Activated CD8-positive, alpha-beta memory T cell treated with anti-CD3 and anti-CD28 coated beads for 24 hours (primary cell): ENCODE data around the gene PCSK6.
"Not testable (repeated sequence)": the region's sequence is repeated elsewhere in the genome, so short reads cannot be mapped to it uniquely, and the experiment has no call there.

Experiments
- DNase-seq: peaks from one replicate; pipeline ENCODE4 v3.0.0-alpha.2; 2020

PCSK6 gene

DNA sequence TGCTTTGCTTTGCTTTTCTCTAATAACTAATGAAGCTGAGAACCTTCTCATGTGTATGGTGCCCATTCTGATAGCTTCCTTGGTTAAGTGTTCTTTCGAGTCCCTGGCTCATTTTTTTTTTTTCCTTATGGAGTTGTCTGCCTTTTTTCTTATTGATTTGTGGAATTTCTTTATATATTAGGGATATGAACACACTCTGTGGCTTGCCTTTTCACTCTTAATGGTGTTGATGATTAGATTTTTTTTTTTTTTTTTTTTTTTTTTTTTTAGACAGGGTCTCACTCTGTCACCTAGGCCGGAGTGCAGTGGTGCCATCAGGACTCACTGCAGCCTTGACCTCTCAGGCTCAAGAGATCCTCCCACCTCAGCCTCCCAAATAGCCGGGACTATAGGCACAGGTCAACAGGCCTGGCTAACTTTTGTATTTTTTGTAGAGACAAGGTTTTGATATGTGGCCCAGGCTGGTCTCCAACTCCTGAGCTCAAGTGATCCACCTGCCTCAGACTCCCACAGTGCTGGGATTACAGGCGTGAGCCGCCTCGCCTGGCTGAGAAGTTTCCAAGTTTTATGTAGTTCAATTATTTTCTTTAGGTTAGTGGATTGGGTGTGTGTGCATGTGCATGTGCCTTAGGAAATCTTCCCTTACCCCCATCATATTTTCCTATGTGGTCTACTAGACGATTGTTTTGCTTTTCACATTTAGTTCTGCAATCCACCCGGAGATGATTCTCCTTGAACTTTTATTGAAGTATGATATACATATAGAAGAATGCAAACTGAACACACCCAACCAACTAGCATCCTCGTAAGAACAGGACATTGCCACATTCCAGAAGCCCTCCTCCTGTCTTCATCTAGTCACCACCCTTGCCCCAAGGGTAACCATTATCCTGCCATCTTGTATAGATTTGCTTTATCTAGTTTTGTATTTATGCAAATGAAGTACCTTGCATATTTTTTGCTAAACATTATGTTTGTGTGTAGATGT, 192.8 kb downstream of the PCSK6 start:
- DNase-seq, result no peak

DNA sequence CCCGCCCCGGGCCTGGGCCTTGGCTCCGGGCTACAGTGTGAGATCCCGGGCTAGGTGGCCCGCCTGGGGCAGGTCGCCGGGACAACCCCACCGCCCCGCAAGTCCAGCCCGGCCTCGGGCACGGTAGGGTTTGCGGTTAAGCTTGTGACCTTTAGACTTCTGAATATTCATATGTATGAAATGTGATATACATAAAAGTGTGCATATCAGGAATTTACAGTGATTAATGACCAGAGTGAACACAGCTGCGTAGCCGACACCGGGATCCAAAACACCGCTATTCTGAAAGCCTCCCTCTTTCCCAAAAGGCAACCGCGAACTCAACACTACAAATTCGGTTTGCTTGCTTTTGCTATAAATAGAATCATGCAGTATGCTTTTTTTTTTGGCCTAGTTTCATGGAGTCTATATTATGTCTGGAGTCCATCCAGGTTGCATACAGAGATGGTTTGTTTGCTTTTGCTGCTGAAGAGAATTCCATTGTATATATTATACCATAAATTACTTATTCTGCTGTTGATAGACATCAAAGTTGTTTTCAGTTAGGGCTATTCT, 193.8 kb downstream of the PCSK6 start:
- DNase-seq, result no peak

DNA sequence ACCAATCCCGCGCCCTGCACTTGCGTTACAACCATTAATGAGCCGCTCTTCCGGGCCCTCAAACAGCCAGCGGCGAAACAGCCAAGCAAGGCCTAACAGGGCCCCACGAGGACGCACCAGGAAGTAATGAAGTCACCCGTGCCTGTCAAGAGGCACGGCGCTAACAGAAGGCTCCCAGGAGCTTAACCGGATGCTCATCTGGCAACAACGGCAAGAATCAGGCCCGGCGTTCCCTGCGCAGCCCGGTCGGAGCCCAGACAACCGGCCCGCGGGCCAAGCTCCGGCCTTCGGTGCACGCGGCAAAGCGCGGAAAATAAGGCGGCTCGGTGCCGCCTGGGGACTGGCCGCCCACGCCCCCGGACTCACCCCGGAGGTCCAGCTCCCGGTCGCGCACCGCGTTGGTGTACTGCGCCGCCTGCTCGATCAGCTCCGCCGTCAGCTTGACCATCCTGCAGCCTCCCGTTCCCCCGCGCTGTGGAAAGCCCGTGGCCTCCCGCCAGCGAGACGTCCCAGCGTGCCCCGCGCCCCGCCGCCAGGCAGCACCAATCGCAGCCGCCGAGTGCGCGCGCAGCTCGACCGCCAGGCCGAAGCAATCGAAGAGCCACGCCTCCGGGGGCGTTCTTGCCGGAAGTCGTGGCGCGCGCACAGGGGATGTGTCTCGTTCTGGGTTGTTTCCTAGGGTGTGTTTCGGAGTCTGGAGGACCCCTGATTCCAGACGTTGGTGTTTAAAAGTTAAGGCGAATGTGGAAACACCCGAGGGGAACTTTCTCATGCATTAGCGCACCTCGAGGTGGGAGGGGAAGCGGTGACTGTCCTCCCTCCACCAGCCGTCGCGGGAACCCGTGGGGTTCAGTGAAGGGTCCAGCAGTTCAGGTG, 194.5 kb downstream of the PCSK6 start, which contains the start of gene SNRPA1:
Gene SNRPA1, minus strand, starts transcription at position 518 of the 876 bp plus-strand sequence. Its CDS starts 70 bp downstream, at position 448.
- DNase-seq, result peak; percentile 99

DNA sequence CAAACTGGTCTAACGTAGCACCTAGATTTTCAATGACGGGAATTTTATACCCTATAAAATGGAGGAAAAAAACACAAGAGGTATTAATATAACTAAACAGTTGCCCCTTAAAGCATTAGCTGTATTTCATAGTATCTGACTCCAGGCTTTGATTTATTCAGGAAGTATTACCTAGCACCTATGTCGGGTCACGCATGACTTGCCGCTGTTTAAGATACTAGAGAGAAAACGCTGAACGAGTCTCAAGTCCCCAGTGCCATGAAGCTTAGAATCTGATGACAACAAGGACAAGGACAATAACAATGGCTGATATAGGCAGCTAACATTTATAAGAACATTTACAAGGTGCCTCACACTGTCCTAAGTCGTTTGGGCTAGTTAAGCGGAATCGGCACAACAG, 196.4 kb downstream of the PCSK6 start:
- no peak for DNase-seq

DNA sequence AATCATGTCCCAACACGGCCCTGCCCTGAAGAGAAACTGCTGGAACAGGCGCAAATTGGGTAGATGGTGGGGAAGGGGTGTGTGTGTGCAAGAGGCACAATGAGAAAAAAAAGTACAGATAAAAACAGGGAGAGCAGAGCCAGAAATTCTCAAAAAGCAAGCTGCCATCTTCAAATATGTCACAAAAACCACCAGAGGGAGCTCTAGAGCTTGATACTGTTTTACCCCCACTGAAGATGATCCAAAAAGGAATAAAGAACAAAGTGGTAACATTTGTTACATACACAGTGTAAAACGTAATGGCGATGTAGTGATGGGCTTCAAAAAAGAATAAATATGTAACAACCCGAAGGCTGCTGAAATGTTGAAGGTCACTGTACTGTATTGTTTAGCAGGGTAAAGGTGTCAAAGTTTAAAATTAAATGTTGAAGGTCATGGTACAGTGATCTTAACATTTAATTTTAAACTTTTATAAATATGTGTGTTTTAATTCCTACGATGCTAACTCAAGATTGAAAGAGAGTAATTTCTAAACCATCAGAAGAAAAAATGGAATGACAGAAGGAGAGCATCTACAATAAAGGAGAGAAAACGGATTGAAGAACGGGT, 200.5 kb downstream of the PCSK6 start:
- no peak for DNase-seq

DNA sequence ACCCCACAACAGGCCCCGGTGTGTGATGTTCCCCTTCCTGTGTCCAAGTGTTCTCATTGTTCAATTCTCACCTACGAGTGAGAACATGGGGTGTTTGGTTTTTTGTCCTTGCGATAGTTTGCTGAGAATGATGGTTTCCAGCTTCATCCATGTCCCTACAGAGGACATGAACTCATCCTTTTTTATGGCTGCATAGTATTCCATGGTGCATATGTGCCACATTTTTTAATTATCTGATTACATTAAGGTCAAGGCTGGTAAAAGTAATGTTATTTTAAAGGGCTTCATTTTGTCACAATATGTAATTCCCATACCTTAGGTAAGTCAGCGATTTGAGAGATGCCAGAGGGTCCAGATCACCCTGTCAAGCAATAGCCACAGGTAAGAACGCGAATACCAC, 202.2 kb downstream of the PCSK6 start:
- not testable (repeated sequence) for DNase-seq

DNA sequence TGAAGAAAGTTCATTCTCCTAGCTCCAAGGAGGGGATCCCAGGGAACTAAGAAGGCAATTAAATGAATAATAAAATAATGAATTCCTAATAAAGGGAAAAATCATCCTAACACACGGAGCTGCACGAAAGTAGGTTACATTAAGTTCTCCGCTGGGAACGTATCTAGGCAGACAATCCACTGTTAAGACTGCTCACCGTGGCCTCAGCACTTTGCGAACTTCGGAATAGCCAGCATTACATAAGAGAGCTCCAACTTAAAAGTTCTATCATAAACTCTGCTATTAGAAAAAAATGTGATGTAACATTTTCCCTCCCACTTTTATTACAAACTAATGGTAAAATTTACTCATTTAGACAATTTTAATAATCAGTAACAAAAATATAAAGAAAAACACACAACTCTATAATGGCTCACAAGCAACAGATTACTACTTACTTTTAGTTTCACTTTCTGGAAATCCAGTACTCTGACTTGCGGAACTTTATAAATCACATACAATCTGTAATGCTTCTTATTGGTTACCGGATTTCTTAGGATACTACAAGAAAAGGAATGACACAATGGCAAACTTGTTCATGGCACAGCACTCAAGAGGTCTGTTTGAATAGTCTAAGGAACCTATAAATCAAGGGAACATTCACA, 202.9 kb downstream of the PCSK6 start:
- DNase-seq, result no peak

DNA sequence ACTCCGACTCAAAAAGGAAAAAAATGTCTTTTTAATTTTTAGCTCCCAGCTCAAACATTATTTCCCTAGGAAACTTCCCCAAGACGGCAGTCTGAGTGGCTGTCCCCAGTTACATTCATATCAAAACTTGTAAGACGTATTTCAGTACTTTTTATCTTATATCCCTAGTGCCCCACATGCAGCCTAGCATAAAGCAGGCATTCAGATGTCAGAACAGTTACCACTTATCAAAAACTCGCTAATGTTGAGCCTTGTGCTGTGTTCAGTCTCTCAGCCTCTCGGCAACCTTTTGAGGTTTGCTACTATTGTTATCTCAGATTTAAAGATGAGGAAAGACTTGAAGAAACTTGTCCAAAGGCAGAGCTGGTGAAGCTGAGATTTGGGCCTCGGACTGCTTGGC, 205.6 kb downstream of the PCSK6 start:
- DNase-seq, result no peak

DNA sequence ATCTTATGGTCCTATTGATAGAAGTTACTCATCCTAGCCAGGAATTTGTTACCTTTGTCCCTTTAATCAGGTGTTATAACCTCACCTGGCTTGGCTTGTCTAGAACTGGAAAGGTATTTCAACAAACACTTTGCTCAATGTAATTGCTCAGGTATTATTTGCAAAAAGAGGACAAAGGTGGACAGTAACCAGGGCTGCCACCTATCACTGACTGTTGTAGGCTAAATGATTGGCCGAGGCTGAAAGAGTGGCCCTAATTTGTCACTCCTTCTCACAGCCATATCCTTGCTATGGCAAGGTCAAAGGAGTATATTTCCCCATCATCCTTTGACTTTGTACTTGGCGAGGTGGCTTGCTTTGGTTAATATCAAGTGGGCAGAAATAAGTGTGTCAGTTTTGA, 209.5 kb downstream of the PCSK6 start:
- no peak for DNase-seq

DNA sequence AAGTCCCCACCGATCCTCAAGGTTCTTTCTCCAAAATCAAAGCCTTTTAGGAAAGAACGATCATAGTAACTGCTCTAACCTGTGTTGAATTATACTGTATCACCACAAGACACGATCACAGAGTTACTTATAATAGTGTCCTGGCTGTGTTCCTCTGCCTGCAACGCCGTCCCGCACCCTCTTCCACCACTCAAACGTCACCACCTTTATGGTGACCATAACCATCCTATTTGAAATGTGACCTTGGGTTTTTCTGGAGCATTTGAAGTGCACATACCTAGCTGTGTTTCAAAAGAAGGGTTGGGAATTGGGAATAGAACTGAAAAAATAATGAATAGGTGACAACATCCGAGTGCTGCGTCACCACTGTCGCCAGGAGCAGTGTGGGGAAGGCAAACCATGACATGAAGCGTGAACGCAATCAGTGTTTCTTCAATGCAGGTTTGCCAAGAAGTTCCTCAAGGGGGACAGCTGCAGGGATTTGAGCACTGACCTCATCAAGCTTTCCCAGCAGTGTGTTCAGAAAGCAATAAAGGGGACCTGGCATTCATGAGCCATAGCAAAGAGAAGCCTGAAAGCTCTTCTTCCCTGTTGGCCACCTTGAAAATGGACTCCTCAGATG, 211.5 kb downstream of the PCSK6 start:
- no peak for DNase-seq

DNA sequence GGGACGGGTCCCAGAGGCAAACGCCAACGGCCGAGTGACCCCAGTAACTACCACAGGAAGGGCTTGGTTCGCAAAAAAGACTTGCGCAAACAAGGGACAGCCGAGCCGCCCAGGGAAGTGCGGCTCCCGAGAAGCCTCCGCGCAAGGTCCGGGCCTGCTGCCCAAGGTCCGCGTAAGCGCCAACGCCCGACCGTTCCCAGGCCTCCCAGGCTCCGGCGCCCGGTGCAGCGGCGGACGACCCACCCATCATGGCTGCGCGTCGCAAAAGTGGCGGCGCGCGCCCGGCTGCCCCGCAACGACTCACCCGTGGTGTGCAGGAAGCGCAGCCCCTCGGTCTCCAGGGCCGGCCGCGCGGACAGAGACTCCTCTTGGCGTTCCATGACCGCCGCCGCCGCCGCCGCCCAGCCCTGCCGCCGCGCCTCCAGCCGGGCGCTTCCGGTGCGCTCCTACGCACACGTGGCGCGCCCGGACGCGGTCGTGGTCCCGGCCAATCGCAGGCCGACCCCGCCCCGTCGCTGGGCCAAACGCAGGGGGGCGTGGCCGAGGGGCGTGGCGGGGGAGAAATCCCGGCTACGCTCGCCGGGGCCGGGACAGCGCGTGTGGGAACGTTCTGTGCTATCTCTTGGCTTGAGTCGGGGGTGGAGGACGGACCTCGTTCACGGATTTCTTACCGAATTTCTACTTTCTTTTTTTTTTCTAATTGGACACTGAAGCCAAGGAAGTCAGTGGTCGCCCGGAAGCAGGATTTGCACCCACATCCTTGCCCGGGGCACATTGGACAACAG, 212.3 kb downstream of the PCSK6 start, which contains the start of gene SELENOS:
Gene SELENOS, minus strand, starts transcription at position 448 of the 785 bp plus-strand sequence. Its CDS starts 68 bp downstream, at position 380.
- peak; percentile 94 for DNase-seq

DNA sequence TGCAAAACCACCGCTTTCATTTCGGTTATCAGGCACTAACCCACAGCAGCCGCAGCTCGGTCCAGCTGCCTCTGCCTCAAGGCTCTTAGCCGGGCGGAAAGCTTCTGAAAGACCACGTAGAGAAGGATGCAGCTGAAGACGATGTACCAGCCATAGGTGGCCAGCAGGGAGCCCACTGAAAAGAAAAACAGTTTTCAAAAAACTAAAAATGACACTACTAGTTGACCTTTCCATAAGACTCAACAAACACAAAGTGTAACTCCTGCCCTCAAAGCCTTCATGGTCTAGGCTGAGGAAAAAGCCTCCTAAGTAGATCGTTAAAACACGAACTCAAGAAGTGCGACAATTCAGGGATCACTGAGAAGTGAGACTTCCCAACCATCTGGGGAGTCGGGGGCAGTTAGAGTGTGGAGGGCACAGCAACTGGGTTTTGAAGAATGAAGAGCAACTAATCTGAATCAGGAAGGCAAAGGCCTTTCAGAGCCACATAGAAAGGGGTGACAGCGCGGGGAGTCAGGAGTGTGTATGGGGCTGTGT, 212.9 kb downstream of the PCSK6 start:
- DNase-seq, result peak; percentile 59

DNA sequence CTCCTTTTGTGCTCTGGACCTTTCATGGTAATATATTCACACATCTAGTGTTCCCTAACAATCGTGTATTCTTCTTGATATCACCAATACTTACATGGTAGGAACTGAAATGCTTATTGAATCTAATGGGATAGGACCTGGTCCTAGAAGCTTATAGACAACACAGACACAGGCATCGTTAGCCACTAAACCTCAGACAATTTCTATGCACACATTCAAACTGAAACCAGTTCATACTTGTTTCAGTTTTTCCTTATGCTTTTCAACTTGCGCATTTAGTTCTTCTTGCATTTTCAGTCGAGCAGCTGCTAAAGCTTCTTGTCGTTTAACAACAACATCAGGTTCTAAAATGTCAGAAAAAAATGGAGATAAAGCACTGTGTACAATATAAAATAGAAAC, 214.5 kb downstream of the PCSK6 start:
- peak; percentile 5 for DNase-seq

DNA sequence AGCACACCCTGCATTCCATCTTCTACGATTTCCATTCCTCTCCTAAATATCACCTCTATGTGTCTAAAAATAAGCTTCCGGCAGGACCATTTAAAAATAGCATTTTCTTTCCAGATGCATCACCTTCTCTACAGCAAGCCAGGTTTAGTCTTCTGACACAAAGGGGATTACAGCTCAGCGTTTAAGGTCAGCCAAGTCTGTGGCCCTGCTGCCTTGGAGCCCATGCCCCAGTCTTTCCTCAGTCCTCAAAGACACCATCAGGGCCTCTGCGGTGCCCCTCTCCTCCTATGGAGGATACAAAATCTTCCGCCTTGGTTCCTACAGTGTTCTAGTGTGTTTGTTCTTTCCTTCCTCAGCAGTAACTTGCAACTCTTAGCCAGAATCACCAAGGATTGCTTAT, 216.0 kb downstream of the PCSK6 start:
- peak; percentile 4 for DNase-seq

DNA sequence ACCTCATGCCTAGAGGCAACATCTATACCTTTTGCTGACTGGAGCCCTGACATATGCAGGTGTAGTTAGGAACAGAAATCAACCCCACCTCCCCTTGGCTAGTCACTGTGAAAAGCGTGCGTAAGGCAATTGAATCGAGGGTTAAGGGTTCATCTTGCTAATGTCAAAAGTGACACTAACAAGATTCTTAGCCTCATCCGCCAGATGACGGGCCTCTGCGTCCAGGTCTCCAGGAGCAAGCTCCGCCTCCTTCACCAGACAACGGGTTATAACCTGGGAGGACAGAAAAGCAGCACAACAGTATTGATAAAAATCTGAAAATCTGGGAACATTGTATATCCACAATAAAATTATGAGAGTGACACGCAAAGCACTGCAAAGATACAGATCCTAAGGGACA, 216.9 kb downstream of the PCSK6 start:
- DNase-seq, result no peak

DNA sequence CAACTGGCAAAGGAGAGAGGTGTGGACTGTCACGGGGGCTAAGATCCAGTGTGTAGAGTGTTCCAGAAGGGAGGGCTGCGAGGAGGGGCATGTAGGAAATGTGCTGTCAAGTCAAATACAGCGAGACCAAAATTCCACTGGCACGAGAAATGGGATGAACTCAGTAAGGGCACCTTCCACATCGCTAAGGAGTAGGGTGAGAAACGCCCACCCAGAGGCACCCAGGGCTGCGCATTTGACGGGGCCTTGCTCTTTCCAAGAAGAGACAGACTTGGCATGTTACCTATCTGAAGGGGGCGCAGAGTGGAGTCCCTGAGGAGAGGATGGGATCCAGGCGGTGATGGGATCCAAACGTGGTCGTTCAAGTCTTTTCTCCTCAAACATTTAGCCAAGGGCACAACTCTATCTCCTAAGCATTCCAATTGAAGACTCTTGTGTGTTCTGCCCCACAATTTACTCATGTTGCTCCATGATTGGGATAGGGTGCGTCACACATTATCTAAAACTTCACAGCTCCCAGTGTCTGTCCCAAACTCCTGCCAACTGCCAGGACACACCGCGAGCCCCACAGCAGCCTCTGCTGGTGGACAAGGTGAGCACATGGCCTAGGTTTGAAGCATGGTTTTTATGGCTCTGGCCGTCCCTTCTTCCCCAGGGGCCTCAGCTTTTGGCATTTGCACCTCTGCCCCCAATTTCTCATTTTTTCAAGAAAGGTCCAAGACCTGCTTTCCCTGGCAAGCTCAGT, 219.9 kb downstream of the PCSK6 start:
- DNase-seq, result peak; percentile 47

DNA sequence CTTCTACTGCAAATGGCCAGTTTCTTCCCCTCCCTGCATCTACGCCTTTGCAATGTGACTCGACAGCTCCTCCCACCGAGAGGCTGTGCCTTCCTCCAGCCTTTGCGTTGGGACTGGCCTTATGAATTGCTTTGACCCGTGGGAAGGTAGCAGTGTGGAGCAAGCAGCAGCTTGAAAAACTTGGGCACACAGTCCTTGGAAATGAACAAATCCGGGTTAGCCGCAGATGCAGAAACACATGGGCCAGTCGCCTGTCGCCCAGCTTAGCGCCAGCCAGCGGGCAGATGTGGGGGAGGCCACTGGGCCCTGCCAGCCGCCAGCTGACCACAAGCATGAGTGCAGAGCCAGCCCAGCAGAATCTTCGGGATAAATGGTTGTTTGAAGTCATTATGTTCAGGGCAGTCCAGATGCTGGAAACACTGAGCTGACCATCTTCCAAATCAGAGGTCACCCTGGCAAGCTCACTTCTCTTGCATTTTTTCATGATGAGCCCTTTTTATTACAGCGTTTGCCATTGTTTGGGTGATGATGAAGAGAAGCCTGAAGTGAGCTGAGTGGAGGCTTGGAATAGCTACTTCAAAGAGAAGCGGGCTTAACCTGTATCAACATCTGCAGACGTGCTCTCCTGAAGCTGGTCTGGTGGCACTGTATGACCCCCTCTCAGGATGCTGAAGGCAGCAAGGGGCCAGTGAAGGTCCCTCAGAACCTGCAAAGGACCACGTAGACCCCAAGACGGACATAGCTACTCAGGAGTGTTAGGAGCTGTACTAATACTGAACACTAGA, 222.0 kb downstream of the PCSK6 start:
- DNase-seq, result peak; percentile 44

DNA sequence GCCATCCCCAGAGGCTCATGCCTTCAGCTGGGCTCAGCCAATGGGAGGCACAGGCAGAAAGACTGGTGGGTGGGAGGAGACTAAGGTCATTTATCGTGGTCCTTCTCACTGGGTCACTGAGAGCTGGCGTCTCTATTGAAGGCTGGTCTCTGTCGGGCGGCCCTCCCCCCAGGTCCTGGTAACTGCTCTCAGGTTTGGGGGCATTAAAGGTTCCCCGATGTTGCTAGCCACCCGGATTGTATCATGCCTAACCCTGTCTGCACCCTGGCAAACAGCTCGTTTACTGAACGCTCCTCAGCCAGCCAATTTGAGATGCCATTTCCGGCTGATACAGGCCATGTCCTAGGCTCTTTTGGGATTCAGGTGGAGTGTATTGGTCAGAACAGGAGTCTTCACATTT, 222.7 kb downstream of the PCSK6 start:
- no peak for DNase-seq

DNA sequence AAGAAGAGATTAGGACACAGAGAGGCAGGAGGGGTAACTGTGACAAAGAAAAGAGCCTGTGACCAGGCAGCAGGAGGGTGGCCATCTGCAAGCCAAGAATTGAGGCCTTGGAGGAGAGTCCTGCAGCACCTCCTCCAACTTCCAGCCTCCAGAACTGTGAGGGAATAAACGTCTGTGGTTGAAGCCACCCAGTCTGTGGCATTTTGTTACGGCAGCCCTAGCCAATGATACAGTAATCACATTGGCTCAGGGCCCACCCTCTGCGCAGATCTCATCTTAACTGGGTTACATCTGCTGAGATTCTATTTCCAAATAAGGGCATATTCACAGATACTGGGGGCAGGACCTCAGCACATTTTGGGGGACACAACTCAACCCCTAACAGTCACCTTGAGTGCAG, 223.5 kb downstream of the PCSK6 start:
- DNase-seq, result no peak
